Ishikawa (cell line): ENCODE results near the gene RNF213.

Experiments used
- NFIC ChIP-seq: IDR thresholded peaks from 2 replicates; pipeline ENCODE4 v1.6.1; 2012
- ZBTB7A ChIP-seq: IDR thresholded peaks from 2 replicates; pipeline ENCODE4 v1.6.1; 2012; ENCODE audit warnings: low read depth

GRCh38 chr17:80245566-80246265, 14.9 kb upstream of the RNF213 start:
- no peak for TF ChIP-seq ZBTB7A
- TF ChIP-seq NFIC = no peak
